ENCODE measurements around the gene MTPN.

- TF ChIP-seq SUZ12 (IDR thresholded peaks at IDR 0.05; ENCODE audit: extremely low read depth, insufficient read depth, insufficient read length) (no peak), YY1 (IDR thresholded peaks at IDR 0.05; ENCODE audit: insufficient read depth, insufficient read length) (no peak)
Measured at GRCh38 chr7:136020556-136020955, 43.4 kb upstream of the MTPN start.
